SU-DHL-6 (cell line): ENCODE results near the gene C6orf58.

Experiments
- H2AFZ ChIP-seq: fragments of 200-600 bp; sonication (generic); 2 replicates; pipeline ENCODE4 v1.6.1; 2014; ENCODE audit warnings: low read depth, mild to moderate bottlenecking, moderate library complexity, mixed read lengths, antibody characterized with exemption, low read length; ENCODE audit not compliant: severe bottlenecking
- H3F3A ChIP-seq: fragments of 200-600 bp; shearing (Covaris generic); 2 replicates; pipeline ENCODE4 v1.6.0; 2016; ENCODE audit warnings: antibody characterized with exemption, mild to moderate bottlenecking; ENCODE audit not compliant: insufficient read depth
- H3K27ac ChIP-seq: fragments of 200-600 bp; sonication (generic); 2 replicates; pipeline ENCODE4 v1.5.1; 2016; ENCODE audit warnings: low read depth, mild to moderate bottlenecking, low read length, moderate library complexity, mixed read lengths
- H3K27me3 ChIP-seq: fragments of 200-600 bp; sonication (generic), shearing (Covaris generic); 2 replicates; pipeline ENCODE4 v1.6.0; 2014; ENCODE audit warnings: mild to moderate bottlenecking, low read length
- H3K36me3 ChIP-seq: fragments of 200-600 bp; sonication (generic); 2 replicates; pipeline ENCODE4 v1.6.1; 2014; ENCODE audit warnings: mild to moderate bottlenecking, low read length, mixed read lengths
- H3K4me2 ChIP-seq: fragments of 300-600, 200-600 bp; shearing (Covaris generic), sonication (generic); 2 replicates; pipeline ENCODE4 v1.6.0; 2014; ENCODE audit warnings: low read length, low read depth, mild to moderate bottlenecking; ENCODE audit not compliant: poor library complexity, severe bottlenecking
- H3K4me3 ChIP-seq: fragments of 200-600 bp; sonication (generic); 2 replicates; pipeline ENCODE4 v1.5.1; 2014; ENCODE audit warnings: antibody characterized with exemption, low read length, mild to moderate bottlenecking, mixed read lengths; ENCODE audit not compliant: insufficient read depth, poor library complexity, severe bottlenecking
- H3K79me2 ChIP-seq: fragments of 200-600 bp; sonication (generic); 2 replicates; pipeline ENCODE4 v1.6.1; 2014; ENCODE audit warnings: mild to moderate bottlenecking, low read length, moderate library complexity; ENCODE audit not compliant: insufficient read depth
- H3K9ac ChIP-seq: fragments of 200-600 bp; sonication (generic); 2 replicates; pipeline ENCODE4 v1.7.0; 2014; ENCODE audit warnings: mild to moderate bottlenecking, low read length
- H3K9me2 ChIP-seq: fragments of 200-600 bp; sonication (generic); replicated peaks from 2 replicates; pipeline ENCODE4 v1.6.1; 2014; ENCODE audit warnings: low read length; ENCODE audit not compliant: insufficient read depth
- H3K9me3 ChIP-seq: fragments of 200-600 bp; sonication (generic); 2 replicates; pipeline ENCODE4 v1.6.1; 2014; ENCODE audit warnings: low read length, mixed read lengths; ENCODE audit not compliant: insufficient read depth
- H4K20me1 ChIP-seq: fragments of 200-600 bp; sonication (generic); 2 replicates; pipeline ENCODE4 v1.6.1; 2014; ENCODE audit warnings: low read depth, mild to moderate bottlenecking, antibody characterized with exemption, low read length, moderate library complexity, mixed read lengths
- CTCF ChIP-seq: fragments of 200-600 bp; sonication (generic); IDR thresholded peaks from one replicate; pipeline ENCODE4 v1.5.1; 2017; ENCODE audit warnings: antibody characterized with exemption, mild to moderate bottlenecking, low read length, moderate library complexity; ENCODE audit not compliant: insufficient read depth, poor library complexity, severe bottlenecking
- EZH2phosphoT487 ChIP-seq: fragments of 200-600 bp; sonication (generic), shearing (Covaris generic); conservative IDR thresholded peaks from 2 replicates; pipeline ENCODE4 v1.6.1; 2018; ENCODE audit warnings: mild to moderate bottlenecking, antibody characterized with exemption, low read length, moderate library complexity, mixed read lengths

The C6orf58 gene

GRCh38 chr6:127538750-127539264 lies 38.2 kb upstream of the C6orf58 start:
- H3F3A ChIP-seq = no peaks in the 10 kb centered on the region
- H4K20me1 ChIP-seq = no peaks in the 10 kb centered on the region
- H2AFZ ChIP-seq = no peak overlapping the region
- H3K79me2 ChIP-seq = no peaks in the 10 kb centered on the region
- no peak overlapping the region for H3K4me3 ChIP-seq
- no peaks in the 10 kb centered on the region for H3K36me3 ChIP-seq
- H3K9ac ChIP-seq = no peak overlapping the region
- TF ChIP-seq CTCF = no peak
- no peak for TF ChIP-seq EZH2phosphoT487
- no peaks in the 10 kb centered on the region for H3K9me2 ChIP-seq
- H3K4me2 ChIP-seq = no peak overlapping the region
- no peaks in the 10 kb centered on the region for H3K9me3 ChIP-seq
- no peaks in the 10 kb centered on the region for H3K27me3 ChIP-seq
- no peak overlapping the region for H3K27ac ChIP-seq

GRCh38 chr6:127539272-127539671 lies 37.7 kb upstream of the C6orf58 start:
- H3K27ac ChIP-seq = no peak overlapping the region
- H3K4me3 ChIP-seq = no peak overlapping the region
- H4K20me1 ChIP-seq = no peaks in the 10 kb centered on the region
- no peak overlapping the region for H3K4me2 ChIP-seq
- no peak overlapping the region for H3K9ac ChIP-seq
- H3K36me3 ChIP-seq = no peaks in the 10 kb centered on the region
- H3F3A ChIP-seq = no peaks in the 10 kb centered on the region
- TF ChIP-seq CTCF = no peak
- no peak for TF ChIP-seq EZH2phosphoT487
- no peak overlapping the region for H2AFZ ChIP-seq
- no peaks in the 10 kb centered on the region for H3K79me2 ChIP-seq
- H3K9me2 ChIP-seq = no peaks in the 10 kb centered on the region
- no peaks in the 10 kb centered on the region for H3K9me3 ChIP-seq
- H3K27me3 ChIP-seq = no peaks in the 10 kb centered on the region

DNA sequence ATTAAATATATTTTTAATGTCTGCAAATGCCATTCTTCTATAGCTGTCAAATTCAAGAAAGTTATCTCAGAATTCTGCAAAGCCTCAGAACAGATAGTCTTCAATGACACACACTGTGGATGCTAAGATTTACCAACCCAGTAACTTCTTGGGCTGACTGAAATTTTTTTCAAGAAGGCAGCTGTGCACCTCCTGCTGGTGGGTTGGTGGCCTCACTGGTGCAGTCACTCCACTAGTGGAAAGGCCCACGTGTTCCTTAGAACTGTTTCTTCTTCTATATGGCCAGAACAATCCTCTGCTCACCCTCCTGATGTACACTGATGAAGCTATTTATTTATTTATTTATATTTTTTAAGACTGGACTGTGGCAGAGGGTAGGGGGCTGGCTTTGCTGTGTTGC lies 29.8 kb upstream of the C6orf58 start:
- TF ChIP-seq EZH2phosphoT487 (no peak), CTCF (peak; percentile 9)
- H3K36me3 ChIP-seq = no peaks in the 10 kb centered on the region
- no peak overlapping the region for H3K4me2 ChIP-seq
- H3K9ac ChIP-seq = no peak overlapping the region
- no peaks in the 10 kb centered on the region for H3K9me2 ChIP-seq
- H3K27ac ChIP-seq = no peak overlapping the region
- H3K9me3 ChIP-seq = no peaks in the 10 kb centered on the region
- no peak overlapping the region for H3K4me3 ChIP-seq
- H2AFZ ChIP-seq = no peak overlapping the region
- H3K79me2 ChIP-seq = no peaks in the 10 kb centered on the region
- H4K20me1 ChIP-seq = no peaks in the 10 kb centered on the region
- H3K27me3 ChIP-seq = no peaks in the 10 kb centered on the region
- no peaks in the 10 kb centered on the region for H3F3A ChIP-seq
